Lung microvascular endothelial cell (primary cell): ENCODE measurements around the gene KANK4. TPM values are rescaled to one million over a fixed set of nuclear protein-coding genes. Genes with fewer than 3 reads are reported as not detected.

Experiments
- DNase-seq, 2 donors: peaks; one replicate each; pipeline versions ENCODE4 v3.0.0 to v3.0.0-alpha.2; 2010; ENCODE audit warnings: low read depth in 2 of 2
- total RNA-seq: library from RNA; depleted of rRNA; stranded (reverse); fragments of >200 nt; gene quantifications from 2 replicates; pipeline ENCODE4 v1.2.1, GENCODE V29; 2014

Gene KANK4
- total RNA-seq, 1 donor from 2014 or later: not detected

GRCh38 chr1:62208970-62209369 is 110.3 kb downstream of the KANK4 start:
- DNase-seq: no peak

- no peak for DNase-seq
These were observed 111.1 kb downstream of the KANK4 start for GRCh38 chr1:62208087-62208486.

- no peak for DNase-seq
These were observed 112.0 kb downstream of the KANK4 start for GRCh38 chr1:62207187-62207586.

- DNase-seq: no peak
These were observed 120.5 kb downstream of the KANK4 start for GRCh38 chr1:62198781-62199125.

- no peak for DNase-seq
These were observed 121.0 kb downstream of the KANK4 start for GRCh38 chr1:62198069-62198780.

- no peak for DNase-seq
These were observed 123.0 kb downstream of the KANK4 start for GRCh38 chr1:62196086-62196690.

GRCh38 chr1:62194651-62195544 is 124.3 kb downstream of the KANK4 start, which contains the start of gene L1TD1:
Gene L1TD1, plus strand, starts transcription at chr1:62194849. Its CDS starts 11,780 bp downstream, at chr1:62206629.
- no peak for DNase-seq

GRCh38 chr1:62188111-62188510 is 131.1 kb downstream of the KANK4 start:
- DNase-seq: no peak

- DNase-seq: no peak
These were observed 131.7 kb downstream of the KANK4 start for GRCh38 chr1:62187548-62187947.

Other genes starting within 250 kb of the KANK4 start
- not detected in 2 replicates for gene L1TD1, start 124.6 kb downstream of the KANK4 start, total RNA-seq
- gene USP1, start 117.6 kb upstream of the KANK4 start, total RNA-seq: 15.7 and 17.4 TPM in 2 replicates